Measurements from ENCODE around the gene SLC9A9. TPM values are rescaled to one million over a fixed set of nuclear protein-coding genes. Genes with fewer than 3 reads are reported as not detected.

Gene SLC9A9
- total and polyA plus RNA-seq, 10 of the 15 experiments (the other 5 are each of a cell fraction or from before 2014, with no cell fraction given): 3.5 to 14.2 (median 9.3) TPM

DNA sequence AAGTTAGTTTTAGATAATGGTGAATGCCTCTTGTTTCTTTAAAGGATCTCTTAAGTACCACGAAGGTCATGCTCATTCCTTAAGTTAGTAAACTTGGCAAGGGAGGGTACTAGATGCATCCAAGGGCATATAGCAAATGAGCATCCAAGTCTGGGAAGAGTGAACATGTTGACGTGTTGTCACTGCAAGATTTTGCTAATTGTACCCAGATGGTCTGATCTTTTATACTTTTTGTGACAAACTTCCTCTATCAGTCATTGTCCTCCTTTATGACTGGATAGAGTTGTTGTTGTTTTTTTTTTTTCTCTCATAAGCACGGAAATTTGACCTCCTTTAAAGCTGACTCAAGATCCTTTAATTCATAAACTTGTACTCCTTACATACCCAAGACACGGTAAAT, 607.4 kb downstream of the SLC9A9 start:
- in situ Hi-C loops (cut with MboI) (no loop called here), intact Hi-C loops (cut with micrococcal nuclease; ENCODE audit: unreplicated experiment) (no loop called here)
- peaks cover 3% of the 10 kb centered on the region; the same call in 2 of the 3 replicates for H3K9me3 ChIP-seq (replicated peaks; ENCODE audit: control insufficient read depth, insufficient read depth, low read length)
- RAD21 ChIA-PET (ENCODE audit: unreplicated experiment): no interaction called here
- H3K79me2 ChIP-seq (ENCODE audit: control insufficient read depth, insufficient read depth, low read length): no peaks in the 10 kb centered on the region
- TF ChIP-seq, protein P1, sequence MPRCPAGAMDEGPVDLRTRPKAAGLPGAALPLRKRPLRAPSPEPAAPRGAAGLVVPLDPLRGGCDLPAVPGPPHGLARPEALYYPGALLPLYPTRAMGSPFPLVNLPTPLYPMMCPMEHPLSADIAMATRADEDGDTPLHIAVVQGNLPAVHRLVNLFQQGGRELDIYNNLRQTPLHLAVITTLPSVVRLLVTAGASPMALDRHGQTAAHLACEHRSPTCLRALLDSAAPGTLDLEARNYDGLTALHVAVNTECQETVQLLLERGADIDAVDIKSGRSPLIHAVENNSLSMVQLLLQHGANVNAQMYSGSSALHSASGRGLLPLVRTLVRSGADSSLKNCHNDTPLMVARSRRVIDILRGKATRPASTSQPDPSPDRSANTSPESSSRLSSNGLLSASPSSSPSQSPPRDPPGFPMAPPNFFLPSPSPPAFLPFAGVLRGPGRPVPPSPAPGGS (IDR thresholded peaks at IDR 0.05; ENCODE audit: borderline replicate concordance, insufficient read depth, low read depth, low read length, poor library complexity, severe bottlenecking): no peak
- TF ChIP-seq JUND (IDR thresholded peaks at IDR 0.05; ENCODE audit: low read depth, low read length) (no peak), SMAD5 (IDR thresholded peaks at IDR 0.05; ENCODE audit: low read depth) (no peak), BCLAF1 (IDR thresholded peaks at IDR 0.05) (no peak), LARP7 (IDR thresholded peaks at IDR 0.05) (no peak), IRF5 (IDR thresholded peaks at IDR 0.05; ENCODE audit: borderline replicate concordance) (no peak), BRCA1 (IDR thresholded peaks at IDR 0.05; ENCODE audit: low read depth, low read length) (no peak), RELA (IDR thresholded peaks at IDR 0.05; ENCODE audit: borderline replicate concordance, partially characterized antibody) (no peak), E2F8 (IDR thresholded peaks at IDR 0.05; ENCODE audit: low read depth, partially characterized antibody) (no peak), YY1 (IDR thresholded peaks at IDR 0.05; ENCODE audit: low read depth, low read length) (no peak), BMI1 (IDR thresholded peaks at IDR 0.05; ENCODE audit: borderline replicate concordance) (no peak), ZNF207 (IDR thresholded peaks at IDR 0.05; ENCODE audit: borderline replicate concordance) (no peak), JUNB (IDR thresholded peaks at IDR 0.05) (no peak), EED (IDR thresholded peaks at IDR 0.05; ENCODE audit: low read depth) (no peak)
- H2AFZ ChIP-seq (ENCODE audit: control insufficient read depth, low read depth, low read length): no peak overlapping the region
- 75% methylated on average over 4 of the region's 4 CpGs for WGBS (ENCODE audit: insufficient coverage, insufficient replicate concordance, low lambda C conversion rate, missing lambda C conversion rate)
- no peaks in the 10 kb centered on the region; a peak in 1 of 4 replicates for H3K36me3 ChIP-seq (ENCODE audit: control insufficient read depth in 2 of 2, insufficient read depth in 2 of 2, low read length in 1 of 2)
- no peak for FAIRE-seq
- no peak overlapping the region for H3K4me3 ChIP-seq
- ATAC-seq: no peak
- SMC1A ChIA-PET (ENCODE audit: uncharacterized antibody, unreplicated experiment): no interaction called here
- DNase-seq (ENCODE audit: low read depth, low spot score): no peak
- BruUV-seq (replicated peaks): no TSS peak
- POLR2A ChIA-PET: no interaction called here
- H3K27ac ChIP-seq (ENCODE audit: control insufficient read depth, insufficient read depth): no peak overlapping the region
- H3K27me3 ChIP-seq (replicated peaks in 1 of 2; ENCODE audit: control insufficient read depth in 2 of 2, insufficient read depth in 2 of 2, low read length in 1 of 2): no peaks in the 10 kb centered on the region
- H3K4me2 ChIP-seq (ENCODE audit: control insufficient read depth, insufficient read depth): no peak overlapping the region
- CTCF ChIA-PET: no interaction called here
- no peak overlapping the region for H3K9ac ChIP-seq (ENCODE audit: control insufficient read depth, insufficient read depth, low read length)
- no peaks in the 10 kb centered on the region for H4K20me1 ChIP-seq (ENCODE audit: control insufficient read depth, insufficient read depth)
- H3K4me1 ChIP-seq (ENCODE audit: control insufficient read depth, insufficient read depth, low read length): peaks cover 13% of the 10 kb centered on the region
